Medulla oblongata (tissue), 1 donor: ENCODE measurements around the gene DSC2.

Experiments used
- DNase-seq: peaks from one replicate; pipeline ENCODE4 v3.0.0-alpha.2; 2015; ENCODE audit errors: extremely low spot score

The DSC2 gene

DNA sequence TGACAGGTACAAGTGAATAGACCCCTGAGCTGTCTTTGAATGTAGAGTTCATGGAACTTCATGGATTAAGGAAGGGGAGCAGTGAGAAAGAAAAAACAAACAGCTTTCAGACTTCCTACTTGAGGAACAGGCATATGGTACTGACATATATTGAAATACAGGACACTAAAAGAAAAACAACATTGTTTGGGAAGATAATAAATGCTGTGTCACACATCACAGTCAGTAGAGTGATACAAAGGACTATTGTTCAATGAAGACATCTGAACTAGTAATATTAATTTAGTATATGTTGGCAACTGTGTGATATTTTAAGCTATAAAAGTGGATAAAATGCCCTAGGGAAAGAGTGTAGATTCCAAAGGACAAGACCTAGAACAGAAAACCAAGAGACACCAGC lies 3.3 kb downstream of the DSC2 start:
- DNase-seq, result no peak

DNA sequence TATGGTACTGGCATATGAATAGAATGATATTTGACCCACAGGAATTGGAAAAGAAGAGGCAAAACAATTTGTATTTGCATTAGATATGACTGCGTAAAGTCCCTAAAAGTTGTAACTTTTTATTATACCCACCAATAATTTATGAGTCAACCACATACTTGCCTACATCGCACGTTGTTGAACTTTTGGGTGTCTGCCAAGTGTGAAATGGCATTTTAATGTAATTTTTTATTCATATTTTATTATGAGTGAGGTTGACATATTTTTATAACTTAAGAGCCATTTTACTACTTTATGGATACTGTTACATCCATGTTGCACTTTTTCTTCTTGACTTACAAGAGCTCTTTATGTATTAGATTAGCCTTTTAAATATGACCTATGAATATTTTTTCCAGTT lies 4.6 kb downstream of the DSC2 start:
- DNase-seq, result no peak

DNA sequence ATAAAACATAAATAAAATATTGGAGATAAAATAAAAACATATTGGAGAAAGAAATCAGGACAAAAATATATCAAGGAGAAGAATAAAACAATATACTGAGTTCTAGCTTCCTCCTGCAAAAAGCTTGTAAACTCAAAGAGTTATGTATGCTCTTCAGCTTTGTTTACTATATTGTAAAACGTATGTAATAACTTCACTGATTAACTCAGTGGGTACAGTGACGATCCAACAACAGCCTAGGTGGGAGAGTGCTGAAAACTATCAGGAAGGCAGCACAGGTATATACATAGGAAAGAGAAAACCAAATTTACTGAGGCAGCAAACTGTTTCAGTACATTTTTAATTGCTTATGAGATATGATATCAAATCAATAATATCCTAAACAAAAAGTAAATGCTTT lies 8.3 kb downstream of the DSC2 start:
- DNase-seq, result no peak

DNA sequence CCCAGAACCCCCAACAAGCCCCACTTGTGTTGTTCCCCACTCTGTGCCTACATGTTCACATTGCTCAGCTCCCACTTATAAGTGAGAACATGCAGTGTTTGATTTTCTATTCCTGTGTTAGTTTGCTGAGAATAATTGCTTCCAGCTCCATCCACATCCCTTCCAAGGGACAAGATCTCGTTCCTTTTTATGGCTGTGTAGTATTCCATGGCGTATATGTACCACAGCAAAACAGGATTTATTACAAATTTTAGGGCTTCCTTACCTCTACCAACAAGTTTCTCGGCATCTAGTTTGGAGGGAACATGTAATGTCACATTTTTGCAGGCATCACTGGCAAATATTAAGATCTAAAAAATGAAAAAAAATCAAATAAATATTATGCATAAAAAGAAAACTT lies 8.9 kb downstream of the DSC2 start:
- DNase-seq, result no peak

DNA sequence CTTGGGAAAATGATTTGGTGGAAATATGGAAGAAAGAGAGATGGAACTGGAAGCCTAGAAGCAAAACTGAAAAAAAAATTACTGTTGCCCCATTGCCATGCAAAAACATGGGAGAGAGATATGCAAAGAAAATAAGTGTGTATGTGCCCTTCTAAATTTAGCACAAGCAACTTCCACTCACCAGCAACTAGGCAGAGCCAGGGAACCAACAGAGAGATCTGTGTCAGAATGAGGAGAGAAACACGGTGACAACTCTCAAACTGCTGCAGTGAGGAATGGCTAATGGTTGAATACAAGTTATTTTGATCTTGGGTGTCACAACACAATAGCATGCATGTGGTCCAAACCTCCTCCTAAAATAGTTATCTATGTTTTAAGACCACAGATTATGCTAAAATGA lies 10.9 kb downstream of the DSC2 start:
- no peak for DNase-seq

DNA sequence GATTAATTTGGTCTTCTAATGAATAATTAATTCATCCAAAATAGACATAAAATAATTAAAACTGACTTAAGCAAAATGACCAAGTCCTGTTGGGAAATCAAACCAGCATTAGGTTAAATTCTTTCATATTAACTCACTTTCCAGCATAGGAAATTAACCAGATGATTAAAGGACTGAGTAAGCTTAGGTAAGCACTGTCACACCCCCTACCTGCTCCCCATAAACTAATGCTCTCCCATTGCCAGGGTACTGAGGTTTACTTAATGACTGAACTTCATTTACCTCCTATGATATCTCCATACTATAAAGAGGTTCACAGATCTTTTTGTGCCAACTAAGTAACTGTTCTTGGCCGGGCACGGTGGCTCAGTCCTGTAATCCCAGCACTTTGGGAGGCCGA lies 13.7 kb downstream of the DSC2 start:
- DNase-seq, result no peak

DNA sequence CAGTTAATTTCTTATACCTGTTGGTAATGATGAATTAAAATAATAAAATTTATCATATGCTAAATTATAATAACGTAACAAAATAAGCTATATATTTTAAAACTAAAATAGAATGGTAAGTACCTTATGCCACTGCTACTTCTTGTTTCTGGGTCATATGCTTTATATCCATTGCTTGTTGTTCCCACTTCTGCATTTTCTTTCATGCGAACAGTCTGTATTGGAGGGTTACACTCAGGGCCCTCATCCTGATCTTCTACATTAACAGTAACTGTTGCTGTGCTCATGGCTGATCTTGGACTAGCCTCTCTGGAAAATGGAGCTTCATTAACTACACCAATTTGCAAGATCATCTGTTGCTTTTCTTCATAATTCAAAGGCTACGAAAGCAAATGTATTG lies 22.2 kb downstream of the DSC2 start:
- peak; percentile 38 for DNase-seq

DNA sequence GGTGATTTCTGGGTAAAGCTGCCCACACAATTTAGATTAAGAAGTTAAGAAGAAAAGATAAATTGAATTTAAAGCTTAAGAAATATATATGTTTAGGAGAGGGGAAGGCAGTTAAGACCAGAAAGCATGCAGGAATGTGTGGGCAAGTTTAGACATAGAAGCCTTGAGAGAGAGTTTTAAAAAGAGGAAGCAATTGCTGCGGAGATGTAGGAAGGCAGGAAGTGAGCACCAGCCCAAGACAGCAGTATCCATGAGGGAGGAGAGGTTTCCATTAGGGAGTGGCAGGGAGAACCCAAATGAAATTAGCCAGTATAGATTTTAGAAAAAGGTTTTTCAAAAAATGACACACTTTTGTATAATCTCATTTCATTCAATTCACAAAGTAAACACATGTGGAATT lies 24.3 kb downstream of the DSC2 start:
- peak; percentile 15 for DNase-seq

DNA sequence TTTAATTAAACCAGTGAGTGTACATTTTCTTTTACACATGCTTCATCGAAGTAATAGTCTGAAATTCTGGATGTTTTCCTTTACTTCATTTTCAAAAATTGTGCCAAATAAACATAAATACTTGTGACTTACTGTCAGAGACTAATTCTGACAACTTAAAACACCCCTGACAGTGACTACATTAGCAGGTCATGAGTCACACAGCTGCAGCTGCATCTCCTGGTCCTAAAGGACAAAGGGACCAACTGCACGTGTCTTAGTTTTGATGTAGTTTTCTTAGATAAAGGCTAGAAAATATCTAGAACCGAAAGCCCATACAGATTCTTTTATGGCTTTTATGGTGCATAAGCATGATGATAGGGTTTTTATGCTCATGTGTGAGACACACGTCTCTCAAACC lies 30.0 kb downstream of the DSC2 start:
- no peak for DNase-seq

DNA sequence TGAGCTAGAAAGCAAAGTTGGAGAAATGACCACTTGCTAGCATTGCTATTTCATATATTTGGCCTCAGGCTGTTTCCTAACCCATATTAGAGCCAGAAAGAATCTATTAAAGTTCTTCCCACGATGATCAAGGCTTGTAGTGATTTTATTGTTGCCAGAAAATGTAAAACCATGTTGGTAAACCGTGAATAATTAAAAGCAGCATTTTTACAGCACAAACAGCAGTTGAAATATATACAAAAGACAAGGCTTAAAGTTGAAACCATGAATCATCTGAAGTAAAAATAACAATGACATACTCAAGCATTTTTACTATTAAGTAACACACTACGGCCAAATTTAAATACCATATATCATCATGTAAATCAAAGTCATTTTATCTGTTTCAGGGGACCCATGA lies 32.0 kb downstream of the DSC2 start:
- DNase-seq, result no peak

DNA sequence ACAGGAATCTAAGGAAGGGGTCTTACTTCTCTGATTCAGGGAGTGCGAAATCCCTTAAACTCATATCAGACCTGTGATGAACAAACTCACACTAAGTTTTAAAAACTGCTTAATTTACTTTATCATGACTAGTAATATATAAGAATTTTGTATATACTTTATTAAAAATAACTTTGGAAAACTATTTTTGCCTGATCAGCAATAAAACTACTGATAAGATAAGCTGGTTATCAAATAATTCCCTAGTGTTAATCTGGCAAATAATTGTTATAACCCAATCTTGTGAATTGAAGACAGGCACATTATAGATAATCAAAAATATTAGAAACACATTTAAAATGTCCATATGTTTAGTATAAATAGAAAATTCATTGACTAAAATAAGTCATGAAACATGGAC lies 36.0 kb downstream of the DSC2 start:
- no peak for DNase-seq

DNA sequence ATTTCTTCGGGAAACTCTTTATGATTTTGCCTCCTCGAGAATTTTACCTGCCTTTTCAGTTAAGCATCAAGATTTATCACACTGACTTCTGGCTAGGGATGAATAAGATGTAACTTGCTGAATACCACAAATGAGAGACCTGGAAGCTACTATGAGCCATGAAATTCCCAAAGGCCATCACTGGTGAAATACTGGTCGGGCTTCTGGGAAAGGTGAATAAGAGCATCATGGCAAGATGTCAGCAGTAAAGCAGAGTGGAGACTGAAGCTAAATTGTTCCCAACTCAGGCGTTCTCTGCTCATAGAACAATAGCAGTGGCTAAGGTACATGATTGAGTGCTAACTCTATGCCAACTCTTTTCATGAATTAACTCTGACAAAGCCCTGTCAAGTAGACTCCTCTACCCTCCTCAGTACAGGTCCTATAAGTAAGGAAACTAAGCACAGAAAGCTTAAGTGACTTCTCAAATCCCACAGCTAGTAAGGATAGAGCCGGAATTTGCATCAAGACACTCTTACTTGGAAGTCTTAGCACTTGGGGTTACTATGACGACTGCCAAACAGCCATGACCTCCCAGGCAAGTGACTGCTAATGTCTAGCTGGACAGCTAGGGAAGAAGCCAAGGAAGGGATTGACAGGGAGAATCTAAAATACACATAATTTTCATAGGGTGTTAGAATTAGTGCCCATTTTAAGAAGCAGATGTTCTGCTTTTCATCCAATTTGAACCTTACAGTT lies 37.0 kb downstream of the DSC2 start:
- DNase-seq, result no peak

DNA sequence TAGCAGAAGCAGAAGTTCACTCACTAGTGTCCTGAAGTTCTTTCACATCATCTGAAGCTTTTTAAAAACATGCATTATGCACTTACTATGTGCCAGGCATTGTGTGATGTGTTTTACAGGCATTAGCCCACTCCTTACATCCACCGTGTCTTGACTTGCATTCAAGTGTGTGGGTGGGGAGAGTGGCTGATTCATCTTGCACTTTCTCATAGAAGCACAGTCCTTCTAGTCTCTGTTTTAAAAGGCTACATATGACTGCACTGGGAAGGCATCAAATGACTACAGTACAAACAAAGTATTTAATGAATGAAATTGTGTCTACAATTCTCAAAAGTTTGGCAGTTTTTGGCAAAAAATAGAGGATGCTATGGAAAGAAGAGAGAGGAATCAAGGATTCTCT lies 38.1 kb downstream of the DSC2 start:
- no peak for DNase-seq

DNA sequence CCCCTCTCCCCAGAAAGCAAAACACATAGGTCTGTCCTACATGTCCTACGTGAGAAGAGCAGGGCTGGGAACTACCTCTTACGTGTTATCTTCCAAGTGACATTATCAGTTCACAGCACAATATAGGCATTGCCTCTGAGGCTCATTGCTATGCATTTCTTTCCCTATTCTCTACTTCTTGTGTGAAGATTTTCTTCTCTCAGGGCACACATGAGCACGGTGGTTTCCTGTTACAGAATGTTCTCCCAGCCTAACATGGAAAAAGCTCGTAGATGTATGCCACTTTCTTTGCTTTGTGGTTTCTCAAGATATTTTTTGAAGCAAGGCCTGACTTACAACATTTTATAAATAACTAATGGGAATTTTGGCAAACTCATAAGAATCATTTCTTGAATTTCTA lies 40.3 kb downstream of the DSC2 start:
- no peak for DNase-seq

DNA sequence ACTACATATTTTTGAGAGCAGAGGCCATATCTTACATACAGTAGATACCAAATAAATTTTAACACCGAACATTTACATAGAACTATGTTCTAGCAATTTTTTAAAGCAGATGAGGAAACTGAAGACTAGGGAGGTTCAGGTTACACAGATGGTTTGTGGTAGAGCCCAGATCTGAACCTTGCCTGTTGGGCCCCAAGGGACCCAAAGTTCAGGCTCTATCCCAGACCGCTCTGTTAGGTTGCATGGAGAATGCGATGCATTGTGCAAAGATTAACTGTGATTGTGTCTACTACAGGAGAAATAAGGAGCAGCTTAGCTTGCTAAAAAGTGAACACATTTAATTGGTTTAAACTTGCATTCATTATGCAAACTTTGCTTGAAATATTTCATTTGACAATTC lies 43.3 kb downstream of the DSC2 start:
- no peak for DNase-seq

DNA sequence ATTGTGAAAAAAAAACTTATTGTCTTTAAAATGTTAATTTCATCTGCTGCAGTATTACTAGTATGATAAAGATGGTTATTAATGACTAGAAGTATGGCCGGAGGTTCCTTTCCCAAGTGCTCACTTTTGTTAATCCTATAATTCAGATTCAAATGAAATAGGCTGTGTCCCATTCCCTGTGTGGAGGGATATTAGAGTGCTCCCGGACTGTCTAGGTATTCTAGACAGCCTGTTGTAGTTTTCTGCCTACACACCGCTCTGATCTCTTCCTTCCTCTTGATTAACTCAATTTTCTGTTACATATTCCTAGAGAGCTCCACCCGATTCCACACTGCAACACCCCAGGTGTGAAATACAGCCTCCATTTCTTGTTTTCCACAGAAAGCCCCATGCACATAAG lies 44.3 kb downstream of the DSC2 start:
- no peak for DNase-seq

DNA sequence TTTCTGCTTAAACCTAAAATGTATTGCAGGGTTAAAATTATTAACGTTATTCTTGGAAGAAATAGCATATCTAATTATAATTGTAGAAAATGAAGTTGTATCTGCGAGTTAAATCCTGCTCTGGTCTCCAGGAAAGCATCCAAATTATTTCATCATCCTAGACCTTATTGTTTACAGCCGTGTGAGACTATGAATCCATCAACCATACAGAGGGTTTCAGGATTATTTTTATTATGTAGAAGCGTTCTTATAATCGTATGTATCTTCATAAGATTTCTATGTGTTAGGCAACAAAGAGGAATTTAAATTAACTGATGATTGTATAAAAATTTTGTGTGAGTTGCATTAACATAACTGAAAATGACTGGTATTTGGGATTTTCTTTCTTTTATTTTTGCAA lies 45.2 kb downstream of the DSC2 start:
- DNase-seq, result no peak

DNA sequence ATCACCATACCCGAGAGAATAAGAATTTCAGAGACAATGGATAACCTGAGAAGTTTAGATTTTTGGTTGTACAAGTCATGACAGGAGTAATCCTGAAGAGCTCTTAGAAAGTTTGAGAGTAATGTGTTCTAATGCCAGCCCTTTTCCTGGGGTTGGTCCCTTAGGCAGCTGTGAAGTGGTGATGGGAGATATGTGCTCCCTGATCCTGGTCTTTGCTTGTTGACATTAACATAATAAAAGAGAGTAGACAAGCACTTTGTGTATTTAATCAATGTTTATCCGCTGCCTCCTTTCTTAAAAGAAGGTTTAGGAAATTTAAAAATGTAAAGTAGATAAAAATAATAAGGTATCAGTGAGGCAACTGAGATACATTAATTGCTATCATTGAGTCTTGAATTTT lies 45.9 kb downstream of the DSC2 start:
- DNase-seq, result no peak

DNA sequence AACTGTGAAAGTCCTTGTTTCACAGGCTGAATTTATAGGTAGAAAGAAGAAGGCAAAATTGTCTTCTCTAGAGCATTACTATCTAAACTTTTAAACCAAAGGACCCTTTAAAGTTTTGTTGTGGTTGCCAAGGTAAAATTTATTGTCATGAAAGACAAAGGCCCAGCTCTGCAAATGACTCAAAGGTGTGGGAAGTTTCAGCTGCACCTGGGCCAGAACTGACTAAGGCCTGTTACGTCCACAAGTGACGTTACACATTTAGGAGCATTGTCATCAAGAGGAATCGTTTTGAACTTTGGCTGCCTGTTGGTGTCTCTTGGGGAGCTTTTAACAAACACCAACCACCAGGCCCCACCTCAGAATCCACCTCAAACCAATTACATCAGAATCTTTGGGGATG lies 51.6 kb downstream of the DSC2 start:
- DNase-seq, result no peak

DNA sequence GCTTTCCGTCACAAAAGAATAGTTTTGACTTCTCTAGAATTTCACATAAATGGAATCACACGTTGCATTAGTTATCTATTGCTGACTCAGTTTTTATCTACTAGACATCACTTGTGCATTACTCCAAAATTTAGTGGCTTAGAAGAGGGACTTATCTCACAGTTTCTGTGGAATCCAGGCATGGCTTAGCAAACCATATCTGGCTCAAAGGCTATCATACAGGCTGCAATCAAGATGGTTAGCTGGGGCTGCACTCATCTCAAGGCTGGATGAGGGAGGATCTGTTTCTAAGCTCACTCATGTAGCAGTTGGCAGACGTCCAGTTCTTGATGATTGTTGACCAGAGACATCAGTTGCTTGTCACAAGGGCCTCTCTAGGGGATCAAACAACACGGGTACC lies 53.0 kb downstream of the DSC2 start:
- DNase-seq, result no peak

DNA sequence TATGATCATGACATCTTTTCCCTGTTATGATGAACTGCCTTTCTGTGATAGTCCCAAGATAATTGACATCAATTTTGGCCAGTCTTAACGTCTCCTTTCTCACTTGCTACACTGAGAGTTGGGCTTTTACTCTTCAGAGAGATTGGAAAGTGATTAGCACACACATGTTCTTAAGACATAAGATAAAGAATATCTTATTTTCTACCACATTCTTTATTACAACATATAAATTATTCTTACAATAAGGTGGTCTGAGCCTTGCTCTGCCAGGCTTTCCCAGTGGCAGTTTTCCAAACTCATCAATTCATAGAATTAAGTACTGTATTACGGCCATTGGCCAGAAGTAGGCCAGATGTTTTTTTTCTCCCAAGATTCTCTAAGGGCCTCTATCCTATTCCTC lies 54.0 kb downstream of the DSC2 start:
- no peak for DNase-seq

DNA sequence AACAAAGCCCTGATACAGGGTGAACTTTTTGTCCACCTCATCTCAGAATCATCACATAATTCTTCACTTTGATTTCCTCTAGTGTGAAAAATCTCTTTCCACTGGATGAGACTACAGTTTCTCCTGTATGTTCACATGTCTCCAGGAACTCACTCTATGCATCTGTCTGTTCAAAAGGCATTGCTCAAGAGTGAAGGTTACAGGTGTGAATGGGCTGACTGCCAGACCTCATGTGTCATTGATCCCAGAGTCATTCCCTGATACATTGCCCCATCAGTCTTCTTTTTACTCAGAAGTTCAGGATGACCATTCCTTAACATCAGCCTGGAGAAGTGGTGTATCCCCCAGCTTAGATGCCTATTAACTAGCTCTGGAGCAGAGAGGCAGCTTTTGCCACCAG lies 55.3 kb downstream of the DSC2 start:
- DNase-seq, result no peak

DNA sequence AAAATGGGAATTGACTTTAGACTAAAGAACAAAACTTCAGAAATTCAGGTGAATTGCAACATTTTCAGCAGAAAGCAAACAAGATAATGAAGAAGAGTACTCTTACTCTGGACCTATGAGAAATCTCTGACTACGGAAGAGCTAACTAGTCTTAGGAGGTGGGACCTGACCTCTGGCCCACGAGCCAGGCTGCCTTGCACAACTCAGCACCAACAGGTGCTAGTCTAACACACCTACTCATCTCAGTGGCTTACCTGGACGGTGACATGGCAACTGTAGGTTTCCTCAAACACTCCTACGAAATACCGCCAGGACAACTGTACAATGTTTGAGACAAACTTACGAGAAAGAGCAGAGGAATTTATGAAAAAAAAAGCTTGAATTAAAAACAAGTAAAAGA lies 56.6 kb downstream of the DSC2 start:
- no peak for DNase-seq

DNA sequence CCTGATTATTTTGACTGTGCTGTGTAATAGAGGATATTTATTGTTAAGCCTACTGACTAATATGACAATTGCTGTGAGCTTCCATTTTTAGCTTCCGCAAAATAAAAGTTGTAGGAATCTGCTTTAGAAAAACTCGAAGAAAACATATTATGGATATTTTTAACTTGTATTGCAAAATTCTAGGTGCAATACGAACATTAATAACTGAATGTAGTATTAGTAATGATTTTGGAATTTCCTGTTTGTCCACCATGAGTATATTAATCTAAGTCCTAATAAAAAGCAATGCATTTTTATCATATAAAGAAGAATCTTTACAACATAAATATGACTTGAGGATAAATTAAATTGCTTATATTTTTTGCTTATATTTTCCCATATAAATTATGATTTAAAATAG lies 57.3 kb downstream of the DSC2 start:
- DNase-seq, result no peak

DNA sequence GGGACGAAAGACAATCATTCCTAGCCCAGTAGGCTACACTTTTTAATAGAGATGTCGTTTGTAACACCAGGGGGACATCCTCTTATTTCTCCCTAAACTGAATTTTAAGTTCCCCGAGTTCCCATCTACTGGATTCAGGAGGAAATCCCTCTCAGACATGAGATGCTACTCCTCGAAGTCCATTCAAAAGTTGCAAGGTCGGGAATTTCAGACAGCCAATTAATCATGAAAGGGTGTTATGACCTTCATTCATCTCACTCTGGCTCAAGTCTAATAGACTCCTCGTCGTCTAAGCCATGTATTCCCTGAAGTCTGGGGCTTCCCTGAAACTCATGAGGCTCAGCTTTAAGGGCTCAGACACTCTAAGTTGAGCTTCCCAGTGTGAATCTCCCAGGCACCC lies 58.5 kb downstream of the DSC2 start:
- DNase-seq, result no peak
